CD4-positive, alpha-beta T cell treated with Interleukin-6 for 4 hours (primary cell): Measurements from ENCODE around the gene SAMD15.
"Not testable (repeated sequence)": the region's sequence is repeated elsewhere in the genome, so short reads cannot be mapped to it uniquely, and the experiment has no call there.

ENCODE experiments used
- DNase-seq: peaks from one replicate; pipeline ENCODE4 v3.0.0-alpha.2; 2020; ENCODE audit warnings: mixed read lengths

SAMD15 gene

DNA sequence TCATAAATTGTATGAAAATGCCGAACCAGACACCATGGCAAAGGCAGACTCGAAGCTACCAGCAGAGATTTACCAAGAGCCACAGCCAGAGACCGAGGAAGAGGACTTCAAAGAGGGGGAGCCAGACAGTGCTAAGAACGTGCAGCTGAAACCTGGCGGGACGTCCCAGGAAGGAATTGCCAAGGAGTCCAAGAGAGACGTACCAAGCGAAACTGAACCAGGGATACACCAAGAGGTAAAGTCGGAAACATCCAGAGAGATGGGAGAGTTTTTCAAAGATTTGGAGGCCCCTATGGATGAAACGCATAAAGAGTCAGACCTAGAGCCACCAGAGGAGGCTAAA, 294 bp downstream of the SAMD15 start:
- DNase-seq = no peak

DNA sequence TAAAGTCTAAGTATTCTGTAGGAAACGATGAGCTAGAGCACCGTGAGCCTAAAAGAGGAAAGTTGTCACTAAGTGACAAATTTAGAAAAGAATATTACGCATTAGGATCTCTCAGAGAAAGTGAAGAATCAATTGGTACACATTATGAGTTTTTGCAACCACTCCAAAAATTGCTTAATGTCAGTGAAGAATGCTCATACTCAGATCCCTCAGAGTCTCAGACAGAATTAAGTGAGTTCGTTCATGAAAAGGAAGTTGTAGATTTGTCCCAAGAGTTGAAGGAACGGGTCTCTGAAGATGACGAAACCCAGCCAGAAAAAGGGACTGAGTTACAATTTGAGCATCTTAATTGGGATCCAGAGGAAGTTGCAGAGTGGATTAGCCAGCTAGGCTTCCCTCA, 1.5 kb downstream of the SAMD15 start:
- no peak for DNase-seq

DNA sequence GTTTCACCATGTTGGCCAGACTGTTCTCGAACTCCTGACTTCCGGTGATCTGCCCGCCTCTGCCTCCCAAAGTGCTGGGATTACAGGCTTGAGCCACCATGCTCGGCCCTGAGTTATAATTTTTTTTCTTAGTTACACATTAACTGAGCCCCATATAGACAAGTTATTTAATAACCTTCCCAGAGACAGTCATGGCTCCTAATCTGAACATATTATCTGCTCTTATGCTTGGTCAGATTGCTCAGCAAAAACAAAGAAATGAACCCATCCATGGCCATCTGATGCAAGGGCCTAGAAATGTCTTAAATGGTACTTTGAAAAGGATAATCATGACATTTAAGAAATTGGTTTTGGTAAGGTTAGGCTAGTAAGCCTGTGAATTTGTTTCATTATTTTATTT, 13.0 kb downstream of the SAMD15 start:
- DNase-seq = no peak

DNA sequence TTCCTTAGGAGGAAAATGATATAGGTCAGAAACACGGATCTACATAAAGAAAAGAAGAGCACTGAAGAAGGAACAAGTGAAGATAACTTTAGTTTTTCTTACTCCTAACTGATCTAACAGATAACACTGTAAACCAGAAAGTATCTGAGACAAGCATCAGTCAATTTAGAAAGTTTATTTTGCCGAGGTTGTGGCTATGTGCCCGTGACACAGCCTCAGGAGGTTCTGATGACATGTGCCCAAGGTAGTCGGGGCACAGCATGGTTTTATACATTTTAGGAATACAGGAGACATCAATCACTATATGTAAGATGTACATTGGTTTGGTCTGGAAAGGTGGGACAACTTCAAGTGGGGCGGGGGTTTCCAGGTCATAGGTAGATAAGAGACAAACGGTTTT, 23.0 kb downstream of the SAMD15 start:
- no peak for DNase-seq

DNA sequence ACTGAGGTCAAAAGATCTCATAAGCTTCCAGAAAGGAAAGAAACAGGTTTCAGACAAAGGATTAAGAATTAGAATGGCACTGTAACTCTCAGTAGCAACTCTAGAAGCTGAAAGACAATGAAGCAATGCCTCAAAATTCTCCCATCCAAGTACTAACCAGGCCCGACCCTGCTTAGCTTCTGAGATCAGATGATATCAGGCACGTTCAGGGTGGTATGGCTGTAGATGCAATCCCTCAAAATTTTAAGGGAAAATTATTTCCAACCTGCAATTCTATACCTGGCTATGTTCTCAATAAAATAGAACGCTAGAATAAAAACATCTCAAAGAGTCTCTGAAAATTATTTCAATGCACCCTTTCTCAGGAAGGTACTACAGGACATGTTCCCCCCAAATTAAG, 26.6 kb downstream of the SAMD15 start:
- DNase-seq = no peak

DNA sequence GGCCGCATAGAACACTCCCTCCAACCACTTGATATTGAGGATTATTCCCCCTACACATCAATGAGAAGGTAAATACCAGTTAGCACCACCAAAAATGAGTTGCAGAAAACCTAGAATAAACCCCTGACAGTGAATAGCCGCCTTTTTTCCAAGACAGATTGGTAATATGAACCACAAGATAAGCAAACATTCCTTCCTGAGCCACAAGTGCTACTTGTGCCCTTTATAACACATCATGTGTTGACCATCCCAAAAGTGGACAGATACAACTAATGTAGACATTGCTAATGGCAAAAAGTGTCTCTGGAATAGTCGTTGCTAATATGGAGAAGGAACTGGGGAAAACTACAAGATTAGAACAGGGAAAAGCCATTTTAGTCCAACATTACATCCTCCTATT, 28.9 kb downstream of the SAMD15 start:
- no peak for DNase-seq

DNA sequence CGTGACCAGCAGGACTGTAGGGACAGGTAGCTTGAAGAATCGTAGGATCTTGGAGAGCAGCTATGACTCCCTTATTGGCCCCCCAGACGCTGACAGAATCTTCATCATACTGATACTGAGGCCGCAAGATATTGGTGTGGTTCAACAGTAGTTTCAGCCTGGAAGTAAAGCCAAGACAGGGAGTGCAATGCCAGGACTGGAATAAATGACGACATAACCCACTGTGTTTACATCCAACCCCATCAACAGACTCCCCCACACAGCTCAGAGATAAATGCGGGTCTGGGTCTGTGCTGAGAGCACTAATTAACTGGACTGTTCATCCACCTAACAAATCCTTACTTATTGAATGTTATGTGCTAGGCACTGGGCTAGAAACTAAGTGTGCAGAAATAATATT, 29.5 kb downstream of the SAMD15 start:
- no peak for DNase-seq

DNA sequence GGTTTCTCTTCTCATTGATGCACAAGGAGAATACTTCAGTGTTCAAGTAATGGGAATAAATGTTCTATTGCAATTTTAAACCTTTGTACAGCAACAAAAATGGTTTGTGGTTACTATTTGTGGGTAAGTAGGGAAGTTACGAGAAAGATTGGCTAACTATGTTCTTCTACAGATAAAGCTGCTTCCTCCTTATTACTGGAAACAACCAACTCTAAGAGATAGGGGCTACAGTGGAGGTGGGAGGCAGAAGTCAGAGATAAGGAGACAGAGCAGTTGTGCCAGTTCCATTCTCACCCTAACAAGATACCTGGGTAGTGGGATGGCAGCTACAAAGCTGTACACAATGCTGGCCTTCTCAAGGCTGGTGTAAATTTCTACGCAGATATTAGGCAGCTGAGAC, 30.0 kb downstream of the SAMD15 start:
- no peak for DNase-seq

DNA sequence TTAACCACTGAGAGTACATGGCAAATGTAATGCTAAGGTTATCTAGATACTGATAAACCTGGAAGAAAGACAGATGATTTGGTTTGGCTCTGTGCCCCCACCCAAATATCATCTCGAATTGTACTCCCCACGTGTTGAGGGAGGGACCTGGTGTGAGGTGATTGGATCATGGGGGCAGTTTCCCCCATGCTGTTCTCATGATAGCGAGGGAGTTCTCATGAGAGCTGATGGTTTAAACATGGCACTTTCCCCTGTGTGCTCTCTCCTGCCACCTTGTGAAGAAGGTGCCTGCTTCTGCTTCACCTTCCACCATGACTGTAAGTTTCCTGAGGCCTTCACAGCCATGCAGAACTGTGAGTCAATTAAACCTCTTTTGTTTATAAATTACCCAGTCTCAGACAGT, 32.0 kb downstream of the SAMD15 start:
- no peak for DNase-seq

DNA sequence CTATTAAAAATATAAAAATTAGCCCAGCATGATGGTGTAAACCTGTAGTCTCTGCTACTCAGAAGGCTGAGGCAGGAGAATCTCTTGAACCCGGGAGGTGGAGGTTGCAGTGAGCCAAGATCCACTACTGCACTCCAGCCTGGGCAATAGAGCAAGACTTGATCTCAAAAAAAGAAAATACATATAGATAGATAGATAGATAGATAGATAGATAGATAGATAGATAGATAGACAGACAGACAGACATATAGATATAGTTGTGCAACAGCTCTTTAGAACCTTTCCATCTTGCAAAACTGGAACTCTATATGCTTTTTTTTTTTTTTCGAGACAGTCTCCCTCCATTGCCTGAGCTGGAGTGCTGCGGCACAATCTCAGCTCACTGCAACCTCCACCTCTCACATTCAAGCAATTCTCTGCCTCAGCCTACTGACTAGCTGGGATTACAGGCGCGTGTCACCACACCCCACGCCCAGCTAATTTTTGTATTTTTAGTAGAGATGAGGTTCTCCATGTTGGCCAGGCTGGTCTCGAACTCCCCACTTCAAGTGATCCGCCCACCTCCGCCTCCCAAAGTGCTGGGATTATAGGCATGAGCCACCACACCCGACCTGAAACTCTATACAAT, 38.3 kb downstream of the SAMD15 start:
- not testable (repeated sequence) for DNase-seq

DNA sequence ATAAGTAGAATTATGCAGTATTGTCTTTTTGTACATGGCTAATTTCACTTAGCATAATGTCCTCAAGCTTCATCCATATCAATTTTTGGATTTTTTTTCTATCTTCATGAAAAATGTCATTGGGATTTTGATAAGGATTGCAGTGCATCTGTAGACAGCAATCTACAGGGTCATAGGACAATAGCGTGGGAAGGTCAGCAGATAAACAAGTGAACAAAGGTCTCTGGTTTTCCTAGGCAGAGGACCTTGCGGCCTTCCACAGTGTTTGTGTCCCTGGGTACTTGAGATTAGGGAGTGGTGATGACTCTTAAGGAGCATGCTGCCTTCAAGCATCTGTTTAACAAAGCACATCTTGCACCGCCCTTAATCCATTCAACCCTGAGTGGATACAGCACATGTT, 38.9 kb downstream of the SAMD15 start:
- DNase-seq = not testable (repeated sequence)

DNA sequence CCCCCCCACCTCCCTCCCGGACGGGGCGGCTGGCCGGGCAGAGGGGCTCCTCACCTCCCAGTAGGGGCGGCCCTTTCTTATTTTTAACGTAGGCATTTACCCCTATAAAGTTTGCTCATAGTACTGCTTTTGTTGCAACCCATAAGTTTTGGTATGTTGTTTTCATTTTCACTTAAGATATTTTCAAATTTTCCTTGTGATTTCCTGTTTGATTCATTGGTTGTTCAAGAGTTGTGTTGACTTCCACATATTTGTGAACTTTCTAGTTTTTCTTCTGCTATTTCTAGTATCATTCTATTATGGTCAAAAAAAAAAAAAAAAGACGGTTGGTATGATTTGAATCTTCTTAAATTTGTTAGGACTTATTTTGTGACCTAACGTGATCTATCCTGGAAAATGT, 39.7 kb downstream of the SAMD15 start:
- DNase-seq = no peak

DNA sequence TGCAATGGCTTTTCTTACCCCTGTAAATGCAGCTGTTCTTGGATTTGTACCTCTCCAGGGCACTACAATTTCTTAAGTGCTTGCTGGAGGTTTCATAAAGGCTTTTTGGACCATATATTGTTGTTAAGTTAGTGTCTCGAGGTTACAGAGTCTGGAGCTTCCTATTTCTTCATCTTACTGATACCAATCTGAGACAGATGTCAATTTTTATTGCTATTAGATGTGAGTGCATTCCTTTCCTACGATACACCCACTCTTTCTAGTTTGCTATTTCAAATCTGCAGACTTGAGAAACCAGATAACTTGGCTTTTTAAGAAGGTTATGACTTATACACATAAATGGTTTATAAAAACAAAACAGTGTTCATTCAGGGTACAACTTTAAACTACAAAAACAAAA, 44.0 kb downstream of the SAMD15 start:
- no peak for DNase-seq

DNA sequence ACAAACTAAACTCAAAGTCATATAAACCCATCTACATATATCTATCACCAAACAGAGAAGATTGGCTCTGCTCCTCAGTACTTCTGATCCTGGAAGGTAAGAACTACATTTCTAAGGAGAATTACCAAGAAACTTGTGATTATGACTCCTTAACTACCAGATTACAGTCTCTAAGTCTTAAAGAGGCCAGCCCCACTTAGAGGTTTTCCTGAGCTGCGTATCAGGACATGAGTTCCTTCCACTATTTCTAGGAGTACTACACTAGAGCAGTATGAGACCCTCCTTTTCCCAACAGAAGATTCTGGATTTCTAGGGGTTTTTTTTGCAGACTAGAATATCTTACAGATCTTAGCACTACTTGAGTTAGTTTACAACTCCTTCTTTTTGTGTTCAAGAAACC, 46.2 kb downstream of the SAMD15 start, which contains the start of gene NOXRED1:
Gene NOXRED1 (minus strand): TSS at position 101 of the 400 bp plus-strand sequence. CDS start 634 bp downstream, outside the sequence.
- no peak for DNase-seq

DNA sequence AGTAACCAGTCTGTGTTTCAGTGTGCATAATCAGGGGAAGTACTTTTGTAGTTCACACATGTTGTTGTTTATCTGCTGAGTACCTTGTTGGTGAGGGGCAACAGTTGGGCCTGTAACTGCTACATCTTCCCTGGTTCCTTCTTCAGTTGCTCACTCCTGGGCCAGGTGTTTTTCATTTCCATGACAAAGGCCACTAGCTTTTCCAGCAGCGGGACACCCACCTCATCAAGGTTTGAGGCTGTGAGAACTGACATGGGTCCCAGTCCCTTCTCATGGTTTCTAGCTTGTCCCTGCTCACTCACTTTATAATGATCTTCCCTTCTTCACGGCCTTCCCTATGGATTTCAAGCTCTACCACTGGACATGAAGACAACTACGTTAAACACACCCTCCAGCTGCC, 47.7 kb downstream of the SAMD15 start:
- DNase-seq = no peak

DNA sequence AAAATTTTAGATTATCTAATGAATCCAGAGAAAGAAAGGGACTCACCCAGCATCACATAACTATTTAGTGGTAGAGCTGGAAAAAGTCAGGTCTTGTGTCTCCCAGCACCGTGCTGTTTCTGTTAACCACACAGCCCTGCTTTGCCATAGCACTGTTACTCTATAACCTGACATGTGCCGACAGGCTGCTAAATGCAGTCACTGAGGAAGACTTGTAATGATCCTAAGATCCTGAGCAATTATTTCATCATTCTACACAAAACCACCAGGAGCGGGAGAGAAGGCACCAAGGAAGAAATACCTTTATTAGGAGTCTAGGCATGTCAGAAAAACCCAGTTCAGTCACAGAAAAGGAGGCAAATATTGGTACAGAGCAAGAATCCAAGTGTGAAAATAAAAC, 49.2 kb downstream of the SAMD15 start:
- DNase-seq = no peak

DNA sequence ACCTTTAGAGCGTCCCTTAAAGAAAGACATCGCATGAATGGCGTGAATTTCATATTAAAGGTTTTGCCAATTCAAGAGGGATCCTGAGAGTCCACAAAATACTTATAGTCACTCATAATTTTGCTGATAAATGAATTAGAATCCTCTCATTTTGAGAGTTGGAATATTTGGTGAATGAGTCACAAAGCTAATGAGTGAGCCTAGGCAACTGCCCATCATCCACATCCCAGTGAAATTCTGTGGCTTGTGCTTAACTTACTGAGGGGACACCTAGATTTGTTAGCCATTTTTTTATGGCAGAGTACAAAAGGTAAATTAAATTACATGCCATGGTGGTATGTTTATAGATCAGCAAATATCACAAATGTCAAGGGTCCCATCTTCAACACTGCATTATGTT, 58.9 kb downstream of the SAMD15 start:
- no peak for DNase-seq

DNA sequence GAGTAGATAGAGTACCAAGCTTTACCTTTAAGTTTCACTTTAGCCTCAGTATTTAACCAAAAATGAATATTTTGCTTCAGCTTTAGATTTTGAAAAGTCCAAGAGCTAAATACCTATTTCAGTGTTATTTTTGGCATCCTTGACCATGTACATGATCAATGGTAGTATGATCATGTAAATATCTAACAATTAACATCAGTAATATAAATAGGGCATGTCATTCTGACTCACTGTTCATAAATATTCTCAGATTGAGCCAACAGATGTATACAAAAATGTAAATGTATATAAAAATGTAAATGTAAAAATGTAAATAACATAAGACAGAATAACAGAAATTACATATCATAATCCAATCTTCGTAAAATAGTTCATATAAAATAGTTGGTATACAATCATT, 61.4 kb downstream of the SAMD15 start:
- no peak for DNase-seq

DNA sequence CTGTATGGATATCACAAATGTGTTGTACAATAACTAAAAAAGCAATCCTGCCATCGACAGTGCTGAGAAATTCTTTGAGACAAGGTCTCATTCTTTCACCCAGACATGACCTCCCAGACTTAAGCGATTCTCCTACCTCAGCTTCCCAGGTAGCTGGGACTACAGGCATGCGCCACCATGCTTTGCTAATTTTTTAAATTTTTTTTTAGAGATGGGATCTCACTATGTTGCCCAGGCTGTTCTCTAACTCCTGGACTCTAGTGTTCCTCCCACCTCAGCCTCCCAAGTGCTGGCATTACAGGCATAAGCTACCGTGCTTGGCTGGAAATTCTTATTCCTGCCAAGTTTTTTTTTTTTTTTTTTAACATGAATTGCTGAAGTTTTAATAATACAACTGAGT, 62.7 kb downstream of the SAMD15 start:
- no peak for DNase-seq
